Gastroesophageal sphincter (tissue), 4 donors: ENCODE data around the gene ELAVL3. TPM values are rescaled to one million over a fixed set of nuclear protein-coding genes. Genes with fewer than 3 reads are reported as not detected.
A peak's percentile ranks its signal among the peaks of the same experiment; 100 is the strongest.

Experiments used
- ATAC-seq: fragments of 150-250 bp; one replicate; pipeline ENCODE4 v1.9.1; 2016; ENCODE audit warnings: mild to moderate bottlenecking, moderate library complexity
- H3K27ac ChIP-seq, 4 donors: fragments of 200-600 bp; sonication (generic) in 3 of 4; 1 replicate in 3 of 4; 2 replicates in 1 of 4; pipeline ENCODE4 v1.5.1; 2016 to 2019
- H3K27me3 ChIP-seq: fragments of 200-600 bp; sonication (generic); one replicate; pipeline ENCODE4 v1.5.1; 2019
- H3K36me3 ChIP-seq, 2 donors: fragments of 200-600 bp; sonication (generic); one replicate each; pipeline ENCODE4 v1.5.1; 2019; ENCODE audit warnings: control low read depth in 1 of 2
- H3K4me1 ChIP-seq, 3 donors: fragments of 200-600 bp; sonication (generic); 1 replicate in 2 of 3; 2 replicates in 1 of 3; pipeline ENCODE4 v1.5.1; 2016 to 2019; ENCODE audit warnings: control low read depth in 2 of 3
- H3K4me3 ChIP-seq, 2 donors: fragments of 200-600 bp; sonication (generic); one replicate each; pipeline ENCODE4 v1.5.1; 2019; ENCODE audit warnings: mild to moderate bottlenecking in 1 of 2, moderate library complexity in 1 of 2
- H3K9me3 ChIP-seq, 3 donors: fragments of 200-600 bp; sonication (generic); one replicate each; pipeline ENCODE4 v1.5.1; 2017 to 2019; ENCODE audit warnings: control low read depth in 2 of 3
- EP300 ChIP-seq: sonication (generic); formaldehyde crosslinking; IDR thresholded peaks from one replicate; pipeline ENCODE4 v1.6.1; 2017; ENCODE audit warnings: antibody characterized with exemption, mild to moderate bottlenecking
- POLR2A ChIP-seq, 2 donors: fragments of 450-650 bp; IDR thresholded peaks; one replicate each; pipeline ENCODE4 v1.6.1; 2017; ENCODE audit warnings: antibody characterized with exemption in 2 of 2, mild to moderate bottlenecking in 2 of 2, moderate library complexity in 1 of 2
- POLR2AphosphoS5 ChIP-seq: sonication (generic); formaldehyde crosslinking; IDR thresholded peaks from one replicate; pipeline ENCODE4 v1.6.1; 2017; ENCODE audit warnings: antibody characterized with exemption
- WGBS, 2 donors: methylation state at CpG; one replicate each; pipeline ENCODE4 v1.1.5; 2018; ENCODE audit warnings: low coverage in 1 of 2; 5-methylcytosine and 5-hydroxymethylcytosine counted together
- total RNA-seq, 4 donors: library from RNA; depleted of rRNA; stranded (reverse); fragments of >200 nt; gene quantifications; one replicate each; pipeline ENCODE4 v1.1.0, GENCODE V29; 2016
- TF ChIP-seq, protein P1 (sequence below), 4 experiments: fragments of 200-600 bp in 2 of 4; fragments of 450-650 bp in 2 of 4; sonication (generic) in 1 of 4; IDR thresholded peaks; one replicate each; pipeline ENCODE4 v1.5.1; 2017 to 2019; ENCODE audit warnings: antibody characterized with exemption in 4 of 4, mild to moderate bottlenecking in 2 of 4, moderate library complexity in 2 of 4

The ELAVL3 gene
- 1 to 10 TPM in 1 of 4 donors, under 1 TPM in 2, not detected in 1; 0.04 to 3.3 (median 0.27) TPM for total RNA-seq

DNA sequence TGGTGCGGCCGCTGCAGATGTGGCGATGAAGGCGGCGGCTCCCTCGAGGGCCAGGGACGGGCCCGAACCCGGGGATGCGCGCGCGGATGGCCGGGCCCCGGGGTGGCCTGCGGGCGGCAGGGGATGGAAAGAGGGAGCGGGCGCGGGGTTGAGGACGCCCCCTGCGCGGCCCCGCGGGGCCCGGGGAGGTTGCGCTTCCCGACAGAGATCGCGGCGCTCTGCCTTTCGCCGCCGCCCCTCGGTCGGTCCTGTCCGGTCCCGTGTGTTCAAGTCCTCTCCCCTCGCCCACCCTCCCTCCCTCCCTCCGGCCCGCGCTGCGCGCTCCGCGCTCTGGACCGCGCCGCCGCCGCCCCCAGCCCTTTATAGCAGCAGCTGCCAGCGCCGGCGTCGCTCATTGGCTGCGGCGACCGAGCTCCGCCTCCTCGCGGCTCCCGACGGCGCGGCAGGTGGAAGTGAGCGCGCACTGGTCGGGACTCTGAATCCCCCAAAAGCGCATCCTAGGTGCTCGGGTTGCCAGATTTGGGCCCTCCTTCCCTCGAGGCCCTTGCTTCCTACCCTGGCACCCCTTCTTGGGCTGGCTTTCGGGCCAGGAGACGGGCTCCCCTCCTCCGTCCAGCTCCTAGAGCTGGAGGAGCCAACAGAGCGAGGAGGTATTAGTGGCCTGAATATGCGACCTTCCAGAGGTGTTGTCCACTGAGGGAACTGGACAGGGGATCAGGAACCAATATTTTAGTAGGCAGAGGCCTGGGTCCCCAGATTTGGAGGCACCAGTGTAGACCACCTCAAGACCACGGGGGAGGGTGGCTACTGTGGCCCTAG, at the start of gene ELAVL3:
TSS of gene ELAVL3 (minus strand) at position 332 of the 819 bp plus-strand sequence. CDS start 438 bp downstream, outside the sequence.
- no peak for ATAC-seq
- TF ChIP-seq, protein P1, sequence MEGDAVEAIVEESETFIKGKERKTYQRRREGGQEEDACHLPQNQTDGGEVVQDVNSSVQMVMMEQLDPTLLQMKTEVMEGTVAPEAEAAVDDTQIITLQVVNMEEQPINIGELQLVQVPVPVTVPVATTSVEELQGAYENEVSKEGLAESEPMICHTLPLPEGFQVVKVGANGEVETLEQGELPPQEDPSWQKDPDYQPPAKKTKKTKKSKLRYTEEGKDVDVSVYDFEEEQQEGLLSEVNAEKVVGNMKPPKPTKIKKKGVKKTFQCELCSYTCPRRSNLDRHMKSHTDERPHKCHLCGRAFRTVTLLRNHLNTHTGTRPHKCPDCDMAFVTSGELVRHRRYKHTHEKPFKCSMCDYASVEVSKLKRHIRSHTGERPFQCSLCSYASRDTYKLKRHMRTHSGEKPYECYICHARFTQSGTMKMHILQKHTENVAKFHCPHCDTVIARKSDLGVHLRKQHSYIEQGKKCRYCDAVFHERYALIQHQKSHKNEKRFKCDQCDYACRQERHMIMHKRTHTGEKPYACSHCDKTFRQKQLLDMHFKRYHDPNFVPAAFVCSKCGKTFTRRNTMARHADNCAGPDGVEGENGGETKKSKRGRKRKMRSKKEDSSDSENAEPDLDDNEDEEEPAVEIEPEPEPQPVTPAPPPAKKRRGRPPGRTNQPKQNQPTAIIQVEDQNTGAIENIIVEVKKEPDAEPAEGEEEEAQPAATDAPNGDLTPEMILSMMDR (IDR thresholded peaks at IDR 0.05): peak in 1 of 4 experiments; percentile 7
- TF ChIP-seq POLR2A (IDR thresholded peaks at IDR 0.05) (no peak), EP300 (no peak)
- peak within 1 kb of the TSS in 1 of 2 donors; percentile 41 for H3K4me3 ChIP-seq
- no peak within 1 kb of the TSS for H3K27ac ChIP-seq
- peaks cover 3 to 42% (median 24%) of the 10 kb centered on the region in 3 donors for H3K4me1 ChIP-seq
- peaks cover 0 to 5% (median 0%) of the 10 kb centered on the region in 3 donors for H3K9me3 ChIP-seq
- H3K36me3 ChIP-seq: peaks cover 0 to 28% of the 10 kb centered on the region in 2 donors
- peaks cover 70% of the 10 kb centered on the region for H3K27me3 ChIP-seq
- WGBS, 2 donors: 4% methylated on average over 11 of the region's 77 CpGs; no CpG with 5 or more reads in 1 of the 2 donors

DNA sequence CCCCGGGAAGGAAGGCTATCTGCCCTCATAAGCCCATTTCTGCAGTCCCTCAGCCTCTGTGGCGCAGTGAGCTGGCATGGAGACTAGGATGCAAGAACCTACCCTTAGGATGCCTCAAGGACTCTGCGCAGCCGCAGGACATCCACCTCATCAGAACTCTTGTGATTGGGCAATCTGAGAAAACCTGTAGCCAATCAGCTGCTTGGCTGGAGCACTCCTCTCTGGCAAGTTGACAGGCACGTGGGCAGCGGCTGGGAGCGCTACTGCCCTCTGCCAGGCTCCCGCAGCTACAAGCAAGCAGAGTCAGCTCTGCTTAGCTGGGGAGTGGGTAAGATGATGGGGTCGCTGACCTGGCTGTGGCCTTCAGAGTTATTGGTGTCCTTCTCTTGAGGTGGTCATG, 49.6 kb upstream of the ELAVL3 start:
- TF ChIP-seq POLR2A (IDR thresholded peaks at IDR 0.05): no peak
- TF ChIP-seq EP300: no peak
- TF ChIP-seq POLR2AphosphoS5: peak; percentile 21
- TF ChIP-seq, protein P1 (IDR thresholded peaks at IDR 0.05): peak in 3 of 4 experiments; percentile 12 to 54 (median 19)
- H3K9me3 ChIP-seq: no peaks in the 10 kb centered on the region
- 33 to 39% methylated on average over 3 to 6 of the region's 9 CpGs for WGBS, 2 donors
- H3K4me3 ChIP-seq: no peak overlapping the region
- peaks cover 0 to 9% of the 10 kb centered on the region in 2 donors for H3K36me3 ChIP-seq
- peaks cover 0 to 46% (median 23%) of the 10 kb centered on the region in 3 donors for H3K4me1 ChIP-seq
- H3K27me3 ChIP-seq: no peaks in the 10 kb centered on the region
- ATAC-seq: peak; percentile 25
- H3K27ac ChIP-seq: peak overlapping the region; percentile 77 to 92 (median 91)

DNA sequence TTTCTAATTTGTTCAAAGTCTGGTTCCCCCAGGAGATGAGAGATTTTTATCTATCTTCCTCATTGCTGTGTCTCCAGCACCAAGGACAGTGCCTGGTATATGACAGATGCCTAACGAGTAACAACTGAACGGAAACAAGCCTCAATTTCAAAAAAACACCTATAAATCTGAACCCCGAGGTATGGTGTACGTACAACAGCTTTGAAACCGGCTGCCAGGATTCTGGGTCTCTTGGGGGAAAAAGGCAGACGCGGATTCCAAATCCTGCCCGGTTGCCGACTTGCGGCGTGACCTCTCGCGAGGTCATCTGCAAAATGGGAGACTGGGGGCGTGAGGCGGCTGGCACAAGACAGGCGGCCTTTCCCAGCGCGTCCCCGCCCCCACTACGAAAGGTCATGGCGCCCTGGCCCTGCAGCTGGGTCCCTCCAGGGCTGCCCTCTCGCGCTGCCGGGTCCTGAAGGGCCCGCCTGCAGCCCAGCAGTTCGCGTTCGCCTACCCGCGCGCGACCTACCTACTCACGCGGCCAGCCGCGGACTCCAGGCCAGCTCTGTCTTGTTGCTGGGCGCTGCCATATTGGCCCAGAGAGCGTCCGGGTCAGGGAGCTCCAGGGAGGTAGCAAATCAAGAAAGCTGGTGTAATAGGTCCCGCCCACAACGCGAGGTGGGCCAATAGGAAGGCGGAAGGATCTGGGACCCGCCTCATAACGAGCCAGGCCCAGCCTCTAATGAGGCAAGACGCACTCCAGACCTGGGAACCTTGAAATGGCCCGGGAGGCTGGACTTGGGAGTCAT, 47.9 kb upstream of the ELAVL3 start, which contains the start of gene ECSIT:
TSS of gene ECSIT (minus strand) at position 584 of the 791 bp plus-strand sequence. CDS start 9,964 bp downstream, outside the sequence.
- TF ChIP-seq POLR2A (IDR thresholded peaks at IDR 0.05): peak in 1 of 2 donors; percentile 5
- no peak for TF ChIP-seq EP300
- peak; percentile 44 for TF ChIP-seq POLR2AphosphoS5
- H3K27me3 ChIP-seq: no peaks in the 10 kb centered on the region
- peak within 1 kb of the TSS; percentile 80 to 92 (median 91) for H3K27ac ChIP-seq
- H3K4me1 ChIP-seq: peaks cover 0 to 37% (median 20%) of the 10 kb centered on the region in 3 donors
- 0% methylated on average over 14 of the region's 47 CpGs; no CpG with 5 or more reads in 1 of the 2 donors for WGBS, 2 donors
- H3K9me3 ChIP-seq: no peaks in the 10 kb centered on the region
- ATAC-seq: peak; percentile 100
- H3K4me3 ChIP-seq: peak within 1 kb of the TSS; percentile 95 to 96
- peaks cover 0 to 26% of the 10 kb centered on the region in 2 donors for H3K36me3 ChIP-seq

DNA sequence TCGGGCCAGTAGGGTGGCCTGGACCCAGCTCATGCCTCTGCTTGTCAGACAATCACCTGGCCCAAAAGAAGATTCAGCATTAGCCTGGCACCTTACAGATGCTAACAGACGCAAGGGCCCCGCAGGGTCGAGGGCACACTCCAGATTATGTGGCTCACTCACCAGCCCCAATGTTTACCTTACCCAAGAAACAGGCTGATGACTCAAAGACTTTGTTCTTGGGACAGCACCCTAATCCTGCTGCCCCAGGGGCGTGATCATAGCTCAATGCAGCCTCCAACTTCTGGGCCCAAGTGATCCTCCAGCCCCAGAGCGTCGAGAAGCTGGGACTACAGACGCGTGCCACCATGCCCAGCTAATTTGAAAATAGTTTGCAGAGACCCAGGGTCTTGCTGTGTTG, 38.3 kb upstream of the ELAVL3 start:
- Histone ChIP-seq H3K27me3 (no peaks in the 10 kb centered on the region), H3K36me3 (peaks cover 0 to 97% of the 10 kb centered on the region in 2 donors), H3K27ac (no peak overlapping the region), H3K4me1 (no peaks in the 10 kb centered on the region), H3K4me3 (no peak overlapping the region), H3K9me3 (no peaks in the 10 kb centered on the region)
- WGBS, 2 donors: 88 to 97% methylated on average over 3 to 5 of the region's 9 CpGs
- ATAC-seq: no peak
- TF ChIP-seq, protein P1 (IDR thresholded peaks at IDR 0.05): no peak
- TF ChIP-seq POLR2AphosphoS5: no peak
- no peak for TF ChIP-seq EP300
- no peak for TF ChIP-seq POLR2A (IDR thresholded peaks at IDR 0.05)

DNA sequence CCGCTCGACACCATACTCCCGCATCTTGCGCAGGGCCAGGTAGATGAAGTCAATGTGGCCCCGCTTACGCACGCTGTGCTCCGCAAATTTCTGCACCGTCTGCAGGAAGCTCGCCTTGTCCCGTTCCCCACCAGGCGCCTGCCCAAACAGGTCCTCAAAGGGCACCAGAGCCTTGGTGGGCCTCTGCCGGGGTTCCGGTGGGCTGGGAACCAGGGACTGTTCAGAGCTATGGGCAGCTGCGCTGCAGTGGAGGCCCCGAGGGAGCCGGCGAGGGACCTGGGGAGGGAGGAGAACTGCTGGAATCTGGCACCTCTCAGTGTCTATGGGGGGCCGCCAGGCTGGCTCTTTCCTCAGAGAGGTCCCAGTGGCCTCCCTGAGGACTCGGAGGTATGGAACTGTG, 33.1 kb upstream of the ELAVL3 start:
- Histone ChIP-seq H3K36me3 (peaks cover 0 to 98% of the 10 kb centered on the region in 2 donors), H3K27ac (no peak overlapping the region), H3K4me3 (no peak overlapping the region), H3K9me3 (no peaks in the 10 kb centered on the region), H3K4me1 (no peaks in the 10 kb centered on the region), H3K27me3 (no peaks in the 10 kb centered on the region)
- ATAC-seq: no peak
- no peak for TF ChIP-seq POLR2A (IDR thresholded peaks at IDR 0.05)
- no peak for TF ChIP-seq POLR2AphosphoS5
- TF ChIP-seq, protein P1 (IDR thresholded peaks at IDR 0.05): no peak
- TF ChIP-seq EP300: no peak
- 90 to 100% methylated on average over 4 of the region's 20 CpGs for WGBS, 2 donors
